Stomach (tissue), 4 donors: Measurements from ENCODE around the gene KDM4B.

ENCODE experiments used
- POLR2AphosphoS5 ChIP-seq, 3 donors: sonication (generic); formaldehyde crosslinking; IDR thresholded peaks; one replicate each; pipeline ENCODE4 v1.6.1; 2016; ENCODE audit warnings: antibody characterized with exemption in 3 of 3
- TF ChIP-seq, protein P1 (sequence below), 7 experiments: fragments of 450-650 bp in 4 of 7; fragments of 200-600 bp in 3 of 7; sonication (generic) in 3 of 7; IDR thresholded peaks; one replicate each; pipeline ENCODE4 v1.5.1; 2016 to 2019; ENCODE audit warnings: antibody characterized with exemption in 7 of 7, control low read depth in 2 of 7, mild to moderate bottlenecking in 1 of 7

GRCh38 chr19:5134691-5135090 lies 165.8 kb downstream of the KDM4B start:
- TF ChIP-seq, protein P1, sequence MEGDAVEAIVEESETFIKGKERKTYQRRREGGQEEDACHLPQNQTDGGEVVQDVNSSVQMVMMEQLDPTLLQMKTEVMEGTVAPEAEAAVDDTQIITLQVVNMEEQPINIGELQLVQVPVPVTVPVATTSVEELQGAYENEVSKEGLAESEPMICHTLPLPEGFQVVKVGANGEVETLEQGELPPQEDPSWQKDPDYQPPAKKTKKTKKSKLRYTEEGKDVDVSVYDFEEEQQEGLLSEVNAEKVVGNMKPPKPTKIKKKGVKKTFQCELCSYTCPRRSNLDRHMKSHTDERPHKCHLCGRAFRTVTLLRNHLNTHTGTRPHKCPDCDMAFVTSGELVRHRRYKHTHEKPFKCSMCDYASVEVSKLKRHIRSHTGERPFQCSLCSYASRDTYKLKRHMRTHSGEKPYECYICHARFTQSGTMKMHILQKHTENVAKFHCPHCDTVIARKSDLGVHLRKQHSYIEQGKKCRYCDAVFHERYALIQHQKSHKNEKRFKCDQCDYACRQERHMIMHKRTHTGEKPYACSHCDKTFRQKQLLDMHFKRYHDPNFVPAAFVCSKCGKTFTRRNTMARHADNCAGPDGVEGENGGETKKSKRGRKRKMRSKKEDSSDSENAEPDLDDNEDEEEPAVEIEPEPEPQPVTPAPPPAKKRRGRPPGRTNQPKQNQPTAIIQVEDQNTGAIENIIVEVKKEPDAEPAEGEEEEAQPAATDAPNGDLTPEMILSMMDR (IDR thresholded peaks at IDR 0.05), result no peak
- TF ChIP-seq POLR2AphosphoS5 (IDR thresholded peaks at IDR 0.05), result no peak
